GM19463 (cell line): ENCODE results near the gene STN1.

ENCODE experiments used
- ATAC-seq: cut with Tn5 transposase; IDR thresholded peaks from one replicate; pipeline ENCODE4 v1.9.1; 2021; ENCODE audit warnings: mild to moderate bottlenecking, moderate library complexity; ENCODE audit not compliant: unreplicated experiment

Gene STN1

GRCh38 chr10:103832806-103833205 lies 85.2 kb downstream of the STN1 start:
- no peak for ATAC-seq
